Motor neuron (in vitro differentiated cells): ENCODE measurements around the gene PLSCR3. TPM values are rescaled to one million over a fixed set of nuclear protein-coding genes. Genes with fewer than 3 reads are reported as not detected.
A peak's percentile ranks its signal among the peaks of the same experiment; 100 is the strongest.

Experiments
- ATAC-seq, 8 experiments: fragments of 200-7000 bp; cut with Tn5 transposase; replicated peaks in 6 of 8; 2 replicates each; pipeline ENCODE4 v1.8.0; 2021; ENCODE audit warnings: mild to moderate bottlenecking in 8 of 8, moderate library complexity in 8 of 8
- H3K27ac ChIP-seq, 2 donors: fragments of 250-450 bp; sonication (Bioruptor Pico); 2 replicates each; pipeline ENCODE4 v1.9.0; 2021; ENCODE audit warnings: antibody characterized with exemption in 2 of 2, mild to moderate bottlenecking in 2 of 2, moderate library complexity in 1 of 2
- H3K4me1 ChIP-seq, 2 donors: fragments of 250-450 bp; sonication (Bioruptor Pico); replicated peaks in 1 of 2; 2 replicates each; pipeline ENCODE4 v1.6.1; 2021; ENCODE audit warnings: antibody characterized with exemption in 2 of 2, mild to moderate bottlenecking in 2 of 2, moderate library complexity in 1 of 2
- H3K4me3 ChIP-seq, 5 donors: fragments of 250-450 bp; sonication (Bioruptor Pico); 2 replicates each; pipeline ENCODE4 v1.9.0; 2021; ENCODE audit warnings: antibody characterized with exemption in 5 of 5, mild to moderate bottlenecking in 5 of 5, moderate library complexity in 4 of 5
- WGBS, 10 experiments: fragments of 450-650 bp; shearing (Covaris generic); methylation state at CpG; one replicate each; pipeline ENCODE4 v1.0.0; 2022; 5-methylcytosine and 5-hydroxymethylcytosine counted together
- in situ Hi-C, 9 experiments: fragments of 400-800 bp; cut with MboI; loops; one replicate each; pipeline ENCODE4 v1.15.0; 2021; ENCODE audit warnings: low sequenced_read_pairs in 9 of 9, low pct_unique_long_range_greater_than_20kb in 2 of 9; ENCODE audit not compliant: unreplicated experiment in 9 of 9
- total RNA-seq, 8 experiments: library from RNA; unstranded; fragments of 300-600 nt; gene quantifications; 2 replicates each; pipeline versions ENCODE4 v1.2.3 to v1.2.4, GENCODE V29; 2022

The PLSCR3 gene
- total RNA-seq, 8 experiments from 2014 or later = 3.8 to 24.8 (median 12.4) TPM

- 0 to 9% methylated on average over 2 to 21 of the region's 48 CpGs; no CpG with 5 or more reads in 8 of the 10 experiments for WGBS, 10 experiments
- peak; percentile 20 to 49 (median 33) for ATAC-seq
- Histone ChIP-seq H3K4me3 (peak overlapping the region; percentile 42 to 64 (median 55)), H3K27ac (peak overlapping the region; percentile 29 to 75), H3K4me1 (peaks cover 14 to 15% of the 10 kb centered on the region in 2 donors)
- in situ Hi-C loops = no loop called here
Observed at GRCh38 chr17:7393613-7394451, 493 bp downstream of the PLSCR3 start.

- no peak for ATAC-seq
- in situ Hi-C loops = no loop called here
- no peak overlapping the region for H3K27ac ChIP-seq
- H3K4me3 ChIP-seq = peak overlapping the region in 3 of 5 donors; percentile 42 to 56 (median 55)
- H3K4me1 ChIP-seq = peaks cover 14 to 15% of the 10 kb centered on the region in 2 donors
- WGBS, 10 experiments = 60 to 100% (median 96%) methylated on average over 1 to 6 of the region's 42 CpGs; no CpG with 5 or more reads in 5 of the 10 experiments
Observed at GRCh38 chr17:7392696-7393612, 1.4 kb downstream of the PLSCR3 start.

GRCh38 chr17:7391307-7391706, 3.0 kb downstream of the PLSCR3 start:
- 62 to 100% (median 85%) methylated on average over 2 of the region's 2 CpGs; no CpG with 5 or more reads in 5 of the 10 experiments for WGBS, 10 experiments
- ATAC-seq = no peak
- Histone ChIP-seq H3K4me3 (no peak overlapping the region), H3K4me1 (peaks cover 14 to 15% of the 10 kb centered on the region in 2 donors), H3K27ac (no peak overlapping the region)
- in situ Hi-C loops = no loop called here

GRCh38 chr17:7389924-7390910, 4.1 kb downstream of the PLSCR3 start:
- Histone ChIP-seq H3K4me3 (no peak overlapping the region), H3K4me1 (peaks cover 11 to 12% of the 10 kb centered on the region in 2 donors), H3K27ac (no peak overlapping the region)
- no peak for ATAC-seq
- in situ Hi-C loops = no loop called here
- 55 to 100% (median 70%) methylated on average over 2 to 6 of the region's 19 CpGs; no CpG with 5 or more reads in 5 of the 10 experiments for WGBS, 10 experiments

- Histone ChIP-seq H3K27ac (no peak overlapping the region), H3K4me1 (peaks cover 14 to 16% of the 10 kb centered on the region in 2 donors), H3K4me3 (no peak overlapping the region)
- no peak for ATAC-seq
- in situ Hi-C loops = no loop called here
- WGBS, 10 experiments = 80 to 93% (median 89%) methylated on average over 3 to 4 of the region's 10 CpGs; no CpG with 5 or more reads in 6 of the 10 experiments
Observed at GRCh38 chr17:7388856-7389255, 5.5 kb downstream of the PLSCR3 start.

GRCh38 chr17:7384489-7385081, 9.7 kb downstream of the PLSCR3 start:
- peak in 2 of 8 experiments; percentile 4 to 7 for ATAC-seq
- Histone ChIP-seq H3K27ac (no peak overlapping the region), H3K4me3 (peak overlapping the region; percentile 16 to 29 (median 23)), H3K4me1 (peaks cover 10 to 15% of the 10 kb centered on the region in 2 donors)
- WGBS, 10 experiments = 50 to 92% methylated on average over 2 to 5 of the region's 23 CpGs; no CpG with 5 or more reads in 8 of the 10 experiments
- in situ Hi-C loops = no loop called here

- no peak overlapping the region for H3K27ac ChIP-seq
- WGBS, 10 experiments = 19% methylated on average over 9 of the region's 65 CpGs; no CpG with 5 or more reads in 9 of the 10 experiments
- peak overlapping the region; percentile 16 to 29 (median 23) for H3K4me3 ChIP-seq
- peaks cover 10 to 15% of the 10 kb centered on the region in 2 donors for H3K4me1 ChIP-seq
- peak in 7 of 8 experiments; percentile 75 to 97 (median 94) for ATAC-seq
- in situ Hi-C loops = no loop called here
Observed at GRCh38 chr17:7383742-7384488, 10.4 kb downstream of the PLSCR3 start.

GRCh38 chr17:7383371-7383741, 11.0 kb downstream of the PLSCR3 start:
- Histone ChIP-seq H3K4me1 (peaks cover 10 to 15% of the 10 kb centered on the region in 2 donors), H3K4me3 (no peak overlapping the region), H3K27ac (no peak overlapping the region)
- WGBS, 10 experiments = no CpG with 5 or more reads among the region's 11 CpGs
- ATAC-seq = no peak
- in situ Hi-C loops = no loop called here

- Histone ChIP-seq H3K4me3 (no peak overlapping the region), H3K27ac (no peak overlapping the region), H3K4me1 (peaks cover 10 to 15% of the 10 kb centered on the region in 2 donors)
- in situ Hi-C loops = no loop called here
- 20 to 100% (median 83%) methylated on average over 1 to 4 of the region's 10 CpGs; no CpG with 5 or more reads in 4 of the 10 experiments for WGBS, 10 experiments
- ATAC-seq = no peak
Observed at GRCh38 chr17:7382901-7383300, 11.4 kb downstream of the PLSCR3 start.

GRCh38 chr17:7380855-7381683, 13.3 kb downstream of the PLSCR3 start, which contains the start of gene TNK1:
TNK1 (plus strand) TSS chr17:7381089; CDS start chr17:7382927, 1,838 bp downstream.
- Histone ChIP-seq H3K4me3 (peak within 1 kb of the TSS in 2 of 5 donors; percentile 7 to 8), H3K27ac (no peak within 1 kb of the TSS), H3K4me1 (peaks cover 10 to 15% of the 10 kb centered on the region in 2 donors)
- 0 to 60% (median 6%) methylated on average over 1 to 17 of the region's 52 CpGs; no CpG with 5 or more reads in 6 of the 10 experiments for WGBS, 10 experiments
- ATAC-seq = peak in 4 of 8 experiments; percentile 2 to 70 (median 47)
- in situ Hi-C loops = no loop called here
